ENCODE data around the gene CD53. TPM values are rescaled to one million over a fixed set of nuclear protein-coding genes. Genes with fewer than 3 reads are reported as not detected.
"Not testable (repeated sequence)": the region's sequence is repeated elsewhere in the genome, so short reads cannot be mapped to it uniquely, and the experiment has no call there.

The CD53 gene
- total and polyA plus RNA-seq, 4 donors = 10.7 to 30.4 (median 21.7) TPM

- TF ChIP-seq, protein P1, sequence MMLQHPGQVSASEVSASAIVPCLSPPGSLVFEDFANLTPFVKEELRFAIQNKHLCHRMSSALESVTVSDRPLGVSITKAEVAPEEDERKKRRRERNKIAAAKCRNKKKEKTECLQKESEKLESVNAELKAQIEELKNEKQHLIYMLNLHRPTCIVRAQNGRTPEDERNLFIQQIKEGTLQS (IDR thresholded peaks at IDR 0.05) = no peak
- TF ChIP-seq SP1 (IDR thresholded peaks at IDR 0.05) (no peak), HNF4G (IDR thresholded peaks at IDR 0.05) (no peak), EGR1 (IDR thresholded peaks at IDR 0.05; ENCODE audit: low read depth in 2 of 2) (no peak), NR2F2 (IDR thresholded peaks at IDR 0.05) (no peak), MAX (IDR thresholded peaks at IDR 0.05) (no peak)
- TF ChIP-seq, protein P2, sequence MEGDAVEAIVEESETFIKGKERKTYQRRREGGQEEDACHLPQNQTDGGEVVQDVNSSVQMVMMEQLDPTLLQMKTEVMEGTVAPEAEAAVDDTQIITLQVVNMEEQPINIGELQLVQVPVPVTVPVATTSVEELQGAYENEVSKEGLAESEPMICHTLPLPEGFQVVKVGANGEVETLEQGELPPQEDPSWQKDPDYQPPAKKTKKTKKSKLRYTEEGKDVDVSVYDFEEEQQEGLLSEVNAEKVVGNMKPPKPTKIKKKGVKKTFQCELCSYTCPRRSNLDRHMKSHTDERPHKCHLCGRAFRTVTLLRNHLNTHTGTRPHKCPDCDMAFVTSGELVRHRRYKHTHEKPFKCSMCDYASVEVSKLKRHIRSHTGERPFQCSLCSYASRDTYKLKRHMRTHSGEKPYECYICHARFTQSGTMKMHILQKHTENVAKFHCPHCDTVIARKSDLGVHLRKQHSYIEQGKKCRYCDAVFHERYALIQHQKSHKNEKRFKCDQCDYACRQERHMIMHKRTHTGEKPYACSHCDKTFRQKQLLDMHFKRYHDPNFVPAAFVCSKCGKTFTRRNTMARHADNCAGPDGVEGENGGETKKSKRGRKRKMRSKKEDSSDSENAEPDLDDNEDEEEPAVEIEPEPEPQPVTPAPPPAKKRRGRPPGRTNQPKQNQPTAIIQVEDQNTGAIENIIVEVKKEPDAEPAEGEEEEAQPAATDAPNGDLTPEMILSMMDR (IDR thresholded peaks at IDR 0.05; ENCODE audit: low read depth, low read length, missing input control) = no peak
These were observed 55.2 kb downstream of the CD53 start (continued) for GRCh38 chr1:110928191-110928590.

DNA sequence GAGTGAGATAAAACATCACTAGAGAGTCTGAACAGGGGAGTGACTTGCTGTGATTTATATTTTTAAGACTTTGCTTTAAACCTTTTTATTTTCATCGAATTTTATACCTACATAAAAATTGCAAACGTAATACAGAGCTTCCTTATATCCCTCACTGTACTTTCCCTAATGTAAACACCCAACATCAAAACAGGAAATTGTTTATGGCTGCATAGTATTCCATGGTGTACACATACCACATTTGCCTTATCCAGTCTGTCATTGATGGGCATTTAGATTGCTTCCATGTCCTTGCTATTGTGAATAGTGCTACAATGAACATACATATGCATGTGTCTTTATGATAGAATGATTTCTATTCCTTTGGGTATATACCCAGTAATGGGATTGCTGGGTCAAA lies 56.0 kb downstream of the CD53 start:
- TF ChIP-seq FOXA1 (IDR thresholded peaks at IDR 0.05) (no peak), FOXA2 (IDR thresholded peaks at IDR 0.05) (no peak), HNF4G (IDR thresholded peaks at IDR 0.05) (no peak), GABPA (IDR thresholded peaks at IDR 0.05 in 1 of 2, conservative IDR thresholded peaks at IDR 0.05 in 1 of 2) (no peak), RAD21 (IDR thresholded peaks at IDR 0.05) (no peak), JUND (IDR thresholded peaks at IDR 0.05) (no peak), NR2F2 (IDR thresholded peaks at IDR 0.05) (no peak), HNF4A (conservative IDR thresholded peaks at IDR 0.05) (no peak)
- TF ChIP-seq, protein P1 (IDR thresholded peaks at IDR 0.05) = no peak
- TF ChIP-seq, protein P3, sequence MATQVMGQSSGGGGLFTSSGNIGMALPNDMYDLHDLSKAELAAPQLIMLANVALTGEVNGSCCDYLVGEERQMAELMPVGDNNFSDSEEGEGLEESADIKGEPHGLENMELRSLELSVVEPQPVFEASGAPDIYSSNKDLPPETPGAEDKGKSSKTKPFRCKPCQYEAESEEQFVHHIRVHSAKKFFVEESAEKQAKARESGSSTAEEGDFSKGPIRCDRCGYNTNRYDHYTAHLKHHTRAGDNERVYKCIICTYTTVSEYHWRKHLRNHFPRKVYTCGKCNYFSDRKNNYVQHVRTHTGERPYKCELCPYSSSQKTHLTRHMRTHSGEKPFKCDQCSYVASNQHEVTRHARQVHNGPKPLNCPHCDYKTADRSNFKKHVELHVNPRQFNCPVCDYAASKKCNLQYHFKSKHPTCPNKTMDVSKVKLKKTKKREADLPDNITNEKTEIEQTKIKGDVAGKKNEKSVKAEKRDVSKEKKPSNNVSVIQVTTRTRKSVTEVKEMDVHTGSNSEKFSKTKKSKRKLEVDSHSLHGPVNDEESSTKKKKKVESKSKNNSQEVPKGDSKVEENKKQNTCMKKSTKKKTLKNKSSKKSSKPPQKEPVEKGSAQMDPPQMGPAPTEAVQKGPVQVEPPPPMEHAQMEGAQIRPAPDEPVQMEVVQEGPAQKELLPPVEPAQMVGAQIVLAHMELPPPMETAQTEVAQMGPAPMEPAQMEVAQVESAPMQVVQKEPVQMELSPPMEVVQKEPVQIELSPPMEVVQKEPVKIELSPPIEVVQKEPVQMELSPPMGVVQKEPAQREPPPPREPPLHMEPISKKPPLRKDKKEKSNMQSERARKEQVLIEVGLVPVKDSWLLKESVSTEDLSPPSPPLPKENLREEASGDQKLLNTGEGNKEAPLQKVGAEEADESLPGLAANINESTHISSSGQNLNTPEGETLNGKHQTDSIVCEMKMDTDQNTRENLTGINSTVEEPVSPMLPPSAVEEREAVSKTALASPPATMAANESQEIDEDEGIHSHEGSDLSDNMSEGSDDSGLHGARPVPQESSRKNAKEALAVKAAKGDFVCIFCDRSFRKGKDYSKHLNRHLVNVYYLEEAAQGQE (IDR thresholded peaks at IDR 0.05) = no peak
- no peak overlapping the region for H3K4me3 ChIP-seq (ENCODE audit: low read depth in 1 of 3, low read length in 3 of 3)
- H3K9ac ChIP-seq (ENCODE audit: low read depth in 1 of 2, low read length in 2 of 2) = no peak overlapping the region
- peaks cover 0 to 2% (median 0%) of the 10 kb centered on the region in 4 donors for H3K36me3 ChIP-seq (ENCODE audit: control insufficient read depth in 4 of 4, insufficient read depth in 3 of 4, low read depth in 1 of 4, low read length in 3 of 4)
- H3K27me3 ChIP-seq (ENCODE audit: control insufficient read depth in 4 of 4, insufficient read depth in 4 of 4, low read length in 3 of 4) = no peaks in the 10 kb centered on the region
- no peak for DNase-seq (ENCODE audit: low spot score)
- 68% methylated on average over 2 of the region's 2 CpGs for WGBS
- no peak overlapping the region for H3K27ac ChIP-seq (ENCODE audit: low read depth in 1 of 2, low read length in 2 of 2)
- no peaks in the 10 kb centered on the region for H3K4me1 ChIP-seq (ENCODE audit: control insufficient read depth in 4 of 4, insufficient read depth in 4 of 4, low read length in 3 of 4)
- peaks cover 0 to 3% (median under 1%) of the 10 kb centered on the region in 4 donors for H3K9me3 ChIP-seq (ENCODE audit: control insufficient read depth in 4 of 4, low read length in 3 of 4)

DNA sequence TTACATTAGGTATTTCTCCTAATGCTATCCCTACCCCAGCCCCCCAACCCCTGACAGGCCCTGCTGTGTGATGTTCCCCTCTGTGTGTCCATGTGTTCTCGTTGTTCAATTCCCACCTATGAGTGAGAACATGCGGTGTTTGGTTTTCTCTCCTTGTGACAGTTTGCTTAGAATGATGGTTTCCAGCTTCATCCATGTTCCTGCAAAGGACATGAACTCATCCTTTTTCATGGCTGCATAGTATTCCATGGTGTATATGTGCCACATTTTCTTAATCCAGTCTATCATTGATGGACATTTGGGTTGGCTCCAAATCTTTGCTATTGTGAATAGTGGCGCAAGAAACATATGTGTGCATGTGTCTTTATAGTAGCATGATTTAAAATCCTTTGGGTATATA lies 58.1 kb downstream of the CD53 start:
- H3K9ac ChIP-seq (ENCODE audit: low read depth in 1 of 2, low read length in 2 of 2); H3K27me3 ChIP-seq (ENCODE audit: control insufficient read depth in 4 of 4, insufficient read depth in 4 of 4, low read length in 3 of 4); H3K27ac ChIP-seq (ENCODE audit: low read depth in 1 of 2, low read length in 2 of 2); DNase-seq (ENCODE audit: low spot score); H3K4me3 ChIP-seq (ENCODE audit: low read depth in 1 of 3, low read length in 3 of 3); H3K9me3 ChIP-seq (ENCODE audit: control insufficient read depth in 4 of 4, low read length in 3 of 4); H3K4me1 ChIP-seq (ENCODE audit: control insufficient read depth in 4 of 4, insufficient read depth in 4 of 4, low read length in 3 of 4); H3K36me3 ChIP-seq (ENCODE audit: control insufficient read depth in 4 of 4, insufficient read depth in 3 of 4, low read depth in 1 of 4, low read length in 3 of 4): not testable (repeated sequence)
- 95% methylated on average over 3 of the region's 3 CpGs for WGBS
